ENCODE results near the gene PES1.

The PES1 gene

DNA sequence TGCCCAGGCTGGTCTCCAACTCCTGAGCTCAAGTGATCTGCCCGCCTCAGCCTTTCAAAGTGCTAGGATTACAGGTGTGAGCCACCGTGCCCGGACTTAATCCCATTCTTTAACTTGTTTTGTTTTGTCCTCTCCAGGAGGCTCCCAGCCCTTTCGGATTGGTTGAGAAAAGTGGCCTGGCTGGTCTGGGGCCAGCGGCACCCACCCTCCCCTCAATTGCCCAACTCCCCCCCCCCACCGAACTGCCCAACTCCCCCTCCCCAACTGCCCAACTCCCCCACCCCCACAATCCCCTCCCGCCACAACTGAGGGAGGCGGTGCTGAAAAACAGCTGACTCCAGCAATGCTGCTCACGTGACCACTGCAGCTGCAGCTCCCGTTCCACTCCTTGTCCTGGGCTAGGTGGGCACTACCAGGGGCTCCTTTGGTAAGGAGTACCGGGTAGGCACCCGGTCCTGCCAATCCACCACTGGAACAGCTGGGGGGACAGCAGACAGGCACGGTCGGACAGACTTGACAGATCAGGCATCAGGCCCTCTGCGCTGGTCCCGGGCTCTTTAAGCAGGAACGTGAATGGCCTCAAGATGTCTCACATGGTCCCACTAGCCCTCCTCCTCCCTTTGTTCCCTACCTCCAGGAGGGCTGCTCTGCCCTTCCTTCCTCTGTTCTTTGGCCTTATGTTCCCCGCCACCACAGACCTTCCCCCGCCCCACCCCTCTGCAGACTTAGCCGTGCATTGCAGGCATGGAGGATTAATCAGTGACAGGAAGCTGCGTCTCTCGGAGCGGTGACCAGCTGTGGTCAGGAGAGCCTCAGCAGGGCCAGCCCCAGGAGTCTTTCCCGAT, 15.0 kb upstream of the PES1 start, which contains the start of gene TCN2:
TCN2 (plus strand) TSS at position 720 of the 845 bp plus-strand sequence. CDS start 158 bp downstream, outside the sequence.
- Histone ChIP-seq H3K27ac (replicated peaks; ENCODE audit: low read length) (peak within 1 kb of the TSS; percentile 99), H2BK15ac (ENCODE audit: low read length) (peak within 1 kb of the TSS; percentile 90), H2BK12ac (ENCODE audit: low read length) (peak within 1 kb of the TSS; percentile 31), H3K4me1 (ENCODE audit: control insufficient read depth in 2 of 2, insufficient read depth in 1 of 2, low read depth in 1 of 2, low read length in 2 of 2) (peaks cover 18 to 30% of the 10 kb centered on the region in 2 donors), H2AFZ (ENCODE audit: low read length) (peak within 1 kb of the TSS; percentile 98), H3K27me3 (ENCODE audit: control insufficient read depth in 3 of 3, insufficient read depth in 3 of 3, low read depth in 1 of 3, low read length in 3 of 3) (no peaks in the 10 kb centered on the region), H3K4me3 (ENCODE audit: low read length in 2 of 2) (peak within 1 kb of the TSS; percentile 57 to 78), H3K14ac (ENCODE audit: low read length) (peak within 1 kb of the TSS; percentile 56), H3K9me3 (replicated peaks in 1 of 2; ENCODE audit: control insufficient read depth in 2 of 2, insufficient read depth in 1 of 2, low read depth in 1 of 2, low read length in 2 of 2) (no peaks in the 10 kb centered on the region), H4K8ac (ENCODE audit: low read depth, low read length) (no peak within 1 kb of the TSS), H3K79me1 (ENCODE audit: low read depth, low read length) (peaks cover 1% of the 10 kb centered on the region), H3K4me2 (ENCODE audit: insufficient read depth, low read length, poor library complexity, severe bottlenecking) (peak within 1 kb of the TSS; percentile 90), H2BK5ac (ENCODE audit: low read length) (peak within 1 kb of the TSS; percentile 96), H3K4ac (ENCODE audit: low read length) (no peak within 1 kb of the TSS), H3K9ac (ENCODE audit: low read depth, low read length, poor library complexity) (peak within 1 kb of the TSS; percentile 82), H4K91ac (ENCODE audit: low read depth, low read length, poor library complexity) (no peak within 1 kb of the TSS), H3K23ac (ENCODE audit: low read depth, low read length, poor library complexity) (peak within 1 kb of the TSS; percentile 62), H2AK5ac (ENCODE audit: low read depth, low read length) (peak within 1 kb of the TSS; percentile 89), H3K18ac (ENCODE audit: low read length) (peak within 1 kb of the TSS; percentile 99), H2BK120ac (ENCODE audit: low read depth, low read length) (peak within 1 kb of the TSS; percentile 24), H3K36me3 (replicated peaks in 1 of 2; ENCODE audit: control insufficient read depth in 2 of 2, insufficient read depth in 2 of 2, low read length in 2 of 2) (peaks cover 12 to 22% of the 10 kb centered on the region in 2 donors)
- peak; percentile 93 for DNase-seq (ENCODE audit: low spot score)
- no CpG with 5 or more reads among the region's 24 CpGs for WGBS, 2 donors (ENCODE audit: extremely low coverage in 2 of 2, insufficient read length in 2 of 2, insufficient replicate concordance in 1 of 2)

DNA sequence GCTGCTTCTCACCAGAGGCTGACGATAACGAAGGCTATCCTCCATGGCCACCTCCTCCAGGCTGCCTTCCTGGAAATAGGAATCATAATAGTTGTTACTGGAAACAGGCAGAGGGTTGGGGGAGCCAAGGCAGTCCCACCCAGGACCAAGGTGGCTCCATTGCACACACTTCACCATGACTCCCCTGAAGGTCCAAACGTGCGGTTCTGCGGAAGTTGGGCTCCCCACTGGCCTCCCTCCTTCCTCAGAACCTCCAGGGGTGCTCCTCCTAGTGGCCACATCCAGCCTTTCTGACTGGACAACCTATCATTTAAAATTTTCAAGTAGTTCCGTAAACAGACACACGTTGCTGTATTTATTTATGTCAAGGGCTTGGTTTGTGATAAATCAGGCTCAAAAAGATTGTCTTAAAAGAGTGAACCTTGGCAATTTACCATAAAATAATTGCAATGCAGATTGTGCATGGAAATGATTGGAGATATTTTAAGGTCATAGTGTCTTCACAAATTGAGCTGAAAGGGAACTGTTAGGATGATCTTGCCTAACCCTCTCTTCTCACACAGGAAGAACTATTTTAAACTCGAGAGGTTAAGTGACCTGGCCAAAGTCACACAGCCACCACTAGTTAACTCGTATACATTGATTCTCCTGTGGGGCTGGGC, 13.9 kb upstream of the PES1 start:
- Histone ChIP-seq H3K4ac (ENCODE audit: low read length) (no peak overlapping the region), H3K4me1 (ENCODE audit: control insufficient read depth in 2 of 2, insufficient read depth in 1 of 2, low read depth in 1 of 2, low read length in 2 of 2) (peaks cover 18 to 30% of the 10 kb centered on the region in 2 donors), H4K8ac (ENCODE audit: low read depth, low read length) (no peak overlapping the region), H3K27ac (replicated peaks; ENCODE audit: low read length) (peak overlapping the region; percentile 93), H2BK12ac (ENCODE audit: low read length) (no peak overlapping the region), H3K9me3 (replicated peaks in 1 of 2; ENCODE audit: control insufficient read depth in 2 of 2, insufficient read depth in 1 of 2, low read depth in 1 of 2, low read length in 2 of 2) (no peaks in the 10 kb centered on the region), H3K9ac (ENCODE audit: low read depth, low read length, poor library complexity) (no peak overlapping the region), H2AK5ac (ENCODE audit: low read depth, low read length) (peak overlapping the region; percentile 26), H2BK5ac (ENCODE audit: low read length) (no peak overlapping the region), H3K27me3 (ENCODE audit: control insufficient read depth in 3 of 3, insufficient read depth in 3 of 3, low read depth in 1 of 3, low read length in 3 of 3) (no peaks in the 10 kb centered on the region), H3K4me2 (ENCODE audit: insufficient read depth, low read length, poor library complexity, severe bottlenecking) (peak overlapping the region; percentile 37), H3K23ac (ENCODE audit: low read depth, low read length, poor library complexity) (no peak overlapping the region), H3K79me1 (ENCODE audit: low read depth, low read length) (peaks cover 1% of the 10 kb centered on the region), H4K91ac (ENCODE audit: low read depth, low read length, poor library complexity) (no peak overlapping the region), H3K14ac (ENCODE audit: low read length) (no peak overlapping the region), H3K18ac (ENCODE audit: low read length) (peak overlapping the region; percentile 80), H2BK15ac (ENCODE audit: low read length) (no peak overlapping the region), H2BK120ac (ENCODE audit: low read depth, low read length) (no peak overlapping the region), H3K36me3 (replicated peaks in 1 of 2; ENCODE audit: control insufficient read depth in 2 of 2, insufficient read depth in 2 of 2, low read length in 2 of 2) (peaks cover 4 to 11% of the 10 kb centered on the region in 2 donors), H2AFZ (ENCODE audit: low read length) (peak overlapping the region; percentile 98), H3K4me3 (ENCODE audit: low read length in 2 of 2) (peak overlapping the region in 1 of 2 donors; percentile 57)
- no CpG with 5 or more reads among the region's 9 CpGs for WGBS, 2 donors (ENCODE audit: extremely low coverage in 2 of 2, insufficient read length in 2 of 2, insufficient replicate concordance in 1 of 2)
- DNase-seq (ENCODE audit: low spot score): no peak

DNA sequence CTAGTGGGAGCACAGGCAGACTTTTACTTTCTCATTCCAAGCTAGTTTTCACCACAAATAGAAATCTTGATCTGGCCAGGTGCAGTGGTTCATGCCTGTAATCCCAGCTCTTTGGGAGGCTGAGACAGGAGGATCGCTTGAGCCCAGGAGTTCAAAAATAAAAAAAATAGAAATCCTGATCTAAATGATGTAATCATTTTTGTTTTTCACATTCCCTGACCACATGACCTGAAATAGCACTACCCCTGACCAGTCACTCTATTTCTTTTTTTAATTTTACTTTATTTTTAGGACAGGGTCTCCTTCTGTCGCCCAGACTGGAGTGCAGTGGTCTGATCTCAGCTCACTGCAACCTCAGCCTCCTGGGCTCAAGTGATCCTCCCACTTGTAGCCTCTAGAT, 13.0 kb upstream of the PES1 start:
- H3K18ac ChIP-seq (ENCODE audit: low read length): no peak overlapping the region
- H3K27me3 ChIP-seq (ENCODE audit: control insufficient read depth in 3 of 3, insufficient read depth in 3 of 3, low read depth in 1 of 3, low read length in 3 of 3): no peaks in the 10 kb centered on the region
- WGBS, 2 donors (ENCODE audit: extremely low coverage in 2 of 2, insufficient read length in 2 of 2, insufficient replicate concordance in 1 of 2): no CpG with 5 or more reads among the region's 2 CpGs
- peaks cover 18 to 26% of the 10 kb centered on the region in 2 donors for H3K4me1 ChIP-seq (ENCODE audit: control insufficient read depth in 2 of 2, insufficient read depth in 1 of 2, low read depth in 1 of 2, low read length in 2 of 2)
- DNase-seq (ENCODE audit: low spot score): no peak
- no peak overlapping the region for H3K4ac ChIP-seq (ENCODE audit: low read length)
- no peak overlapping the region for H3K4me3 ChIP-seq (ENCODE audit: low read length in 2 of 2)
- H4K8ac ChIP-seq (ENCODE audit: low read depth, low read length): no peak overlapping the region
- no peak overlapping the region for H3K9ac ChIP-seq (ENCODE audit: low read depth, low read length, poor library complexity)
- H2BK15ac ChIP-seq (ENCODE audit: low read length): no peak overlapping the region
- H4K91ac ChIP-seq (ENCODE audit: low read depth, low read length, poor library complexity): no peak overlapping the region
- H3K79me1 ChIP-seq (ENCODE audit: low read depth, low read length): peaks cover 1% of the 10 kb centered on the region
- no peak overlapping the region for H2BK5ac ChIP-seq (ENCODE audit: low read length)
- no peaks in the 10 kb centered on the region for H3K9me3 ChIP-seq (replicated peaks in 1 of 2; ENCODE audit: control insufficient read depth in 2 of 2, insufficient read depth in 1 of 2, low read depth in 1 of 2, low read length in 2 of 2)
- H2AFZ ChIP-seq (ENCODE audit: low read length): no peak overlapping the region
- no peak overlapping the region for H2BK120ac ChIP-seq (ENCODE audit: low read depth, low read length)
- peaks cover 0 to 2% of the 10 kb centered on the region in 2 donors for H3K36me3 ChIP-seq (replicated peaks in 1 of 2; ENCODE audit: control insufficient read depth in 2 of 2, insufficient read depth in 2 of 2, low read length in 2 of 2)
- H2BK12ac ChIP-seq (ENCODE audit: low read length): no peak overlapping the region
- H3K23ac ChIP-seq (ENCODE audit: low read depth, low read length, poor library complexity): no peak overlapping the region
- H3K14ac ChIP-seq (ENCODE audit: low read length): no peak overlapping the region
- H3K27ac ChIP-seq (replicated peaks; ENCODE audit: low read length): no peak overlapping the region
- H3K4me2 ChIP-seq (ENCODE audit: insufficient read depth, low read length, poor library complexity, severe bottlenecking): no peak overlapping the region
- H2AK5ac ChIP-seq (ENCODE audit: low read depth, low read length): no peak overlapping the region

DNA sequence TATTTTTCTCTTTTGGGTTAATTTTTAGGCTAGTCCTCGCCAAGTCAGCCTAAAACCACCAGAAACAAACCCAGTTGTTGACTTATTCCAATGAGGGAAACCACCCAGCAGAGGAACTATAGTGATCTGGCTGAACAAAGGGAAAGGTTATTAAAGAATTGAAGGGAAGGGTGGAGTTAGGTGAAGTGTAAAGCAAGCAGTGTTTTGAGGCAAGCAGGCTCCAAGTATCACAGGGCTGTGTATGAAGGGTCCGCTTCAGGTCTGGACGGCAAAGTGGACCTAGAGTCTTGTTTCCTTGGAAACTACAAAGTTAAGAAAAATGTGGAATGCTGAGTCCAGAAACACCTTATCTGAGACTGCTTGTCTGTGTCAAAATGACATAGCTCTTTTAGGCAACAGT, 12.1 kb upstream of the PES1 start:
- H4K91ac ChIP-seq (ENCODE audit: low read depth, low read length, poor library complexity): no peak overlapping the region

More for the DNA sequence above, 12.1 kb upstream of the PES1 start:
- no peak for DNase-seq (ENCODE audit: low spot score)
- no peak overlapping the region for H2BK120ac ChIP-seq (ENCODE audit: low read depth, low read length)
- no peak overlapping the region for H2BK12ac ChIP-seq (ENCODE audit: low read length)
- H3K79me1 ChIP-seq (ENCODE audit: low read depth, low read length): no peaks in the 10 kb centered on the region
- H4K8ac ChIP-seq (ENCODE audit: low read depth, low read length): no peak overlapping the region
- H3K4me3 ChIP-seq (ENCODE audit: low read length in 2 of 2): no peak overlapping the region
- H3K36me3 ChIP-seq (replicated peaks in 1 of 2; ENCODE audit: control insufficient read depth in 2 of 2, insufficient read depth in 2 of 2, low read length in 2 of 2): no peaks in the 10 kb centered on the region
- H3K23ac ChIP-seq (ENCODE audit: low read depth, low read length, poor library complexity): no peak overlapping the region
- H3K4me2 ChIP-seq (ENCODE audit: insufficient read depth, low read length, poor library complexity, severe bottlenecking): no peak overlapping the region
- no peak overlapping the region for H2BK5ac ChIP-seq (ENCODE audit: low read length)
- no peak overlapping the region for H3K9ac ChIP-seq (ENCODE audit: low read depth, low read length, poor library complexity)
- no peak overlapping the region for H2AK5ac ChIP-seq (ENCODE audit: low read depth, low read length)
- no peaks in the 10 kb centered on the region for H3K9me3 ChIP-seq (replicated peaks in 1 of 2; ENCODE audit: control insufficient read depth in 2 of 2, insufficient read depth in 1 of 2, low read depth in 1 of 2, low read length in 2 of 2)
- H3K4me1 ChIP-seq (ENCODE audit: control insufficient read depth in 2 of 2, insufficient read depth in 1 of 2, low read depth in 1 of 2, low read length in 2 of 2): peaks cover 12 to 18% of the 10 kb centered on the region in 2 donors
- peak overlapping the region; percentile 52 for H3K18ac ChIP-seq (ENCODE audit: low read length)
- no peak overlapping the region for H3K14ac ChIP-seq (ENCODE audit: low read length)
- H3K4ac ChIP-seq (ENCODE audit: low read length): no peak overlapping the region
- WGBS, 2 donors (ENCODE audit: extremely low coverage in 2 of 2, insufficient read length in 2 of 2, insufficient replicate concordance in 1 of 2): no CpG with 5 or more reads among the region's 3 CpGs
- no peak overlapping the region for H3K27ac ChIP-seq (replicated peaks; ENCODE audit: low read length)
- H2BK15ac ChIP-seq (ENCODE audit: low read length): peak overlapping the region; percentile 39
- no peak overlapping the region for H2AFZ ChIP-seq (ENCODE audit: low read length)
- H3K27me3 ChIP-seq (ENCODE audit: control insufficient read depth in 3 of 3, insufficient read depth in 3 of 3, low read depth in 1 of 3, low read length in 3 of 3): no peaks in the 10 kb centered on the region
